HepG2 (cell line): ENCODE measurements around the gene ZNF230. TPM values are rescaled to one million over a fixed set of nuclear protein-coding genes. Genes with fewer than 3 reads are reported as not detected.

Experiments
- BORCS8-MEF2B ChIP-seq: sonication (generic); formaldehyde crosslinking; IDR thresholded peaks from 2 replicates; pipeline ENCODE4 v1.8.0; 2022; ENCODE audit warnings: mild to moderate bottlenecking, missing genetic modification reagents
- ETV5 ChIP-seq: IDR thresholded peaks from 2 replicates; pipeline ENCODE4 v1.6.1; 2018; ENCODE audit warnings: missing biosample characterization, missing genetic modification reagents, inconsistent platforms, borderline replicate concordance
- FOXA1 ChIP-seq, 2 experiments: fragments of 450-650 bp in 1 of 2; sonication (generic) in 1 of 2; formaldehyde crosslinking in 1 of 2; IDR thresholded peaks; 2 replicates each; pipeline versions ENCODE4 v1.4.0 to v1.6.1; 2016 to 2020; ENCODE audit warnings: missing genetic modification reagents in 1 of 2
- FOXK2 ChIP-seq: fragments of 450-650 bp; IDR thresholded peaks from 2 replicates; pipeline ENCODE4 v1.6.1; 2016
- HDAC6 ChIP-seq: fragments of 200-600 bp; sonication (generic); IDR thresholded peaks from 2 replicates; pipeline ENCODE4 v1.7.0; 2017; ENCODE audit warnings: mild to moderate bottlenecking, antibody characterized with exemption, low read length, low read depth
- HNF4G ChIP-seq, 2 experiments: sonication (generic) in 1 of 2; formaldehyde crosslinking in 1 of 2; IDR thresholded peaks; 2 replicates each; pipeline versions ENCODE4 v1.4.0 to v1.6.1; 2011 to 2020; ENCODE audit warnings: borderline replicate concordance in 2 of 2, low read depth in 2 of 2, mild to moderate bottlenecking in 2 of 2, low read length in 1 of 2, missing genetic modification reagents in 1 of 2, moderate library complexity in 1 of 2
- IRF2 ChIP-seq: IDR thresholded peaks from 2 replicates; pipeline ENCODE4 v1.6.1; 2018; ENCODE audit warnings: missing genetic modification reagents, missing compliant biosample characterization
- JUND ChIP-seq: sonication (generic); formaldehyde crosslinking; IDR thresholded peaks from 2 replicates; pipeline ENCODE4 v1.8.0; 2022; ENCODE audit warnings: mild to moderate bottlenecking, missing genetic modification reagents
- LCORL ChIP-seq, 2 experiments: fragments of 450-650 bp in 1 of 2; sonication (generic) in 1 of 2; formaldehyde crosslinking in 1 of 2; IDR thresholded peaks; 2 replicates each; pipeline versions ENCODE4 v1.5.0 to v1.6.1; 2017 to 2020; ENCODE audit warnings: antibody characterized with exemption in 1 of 2, missing genetic modification reagents in 1 of 2
- PAF1 ChIP-seq: IDR thresholded peaks from 2 replicates; pipeline ENCODE4 v1.6.1; 2016; ENCODE audit warnings: missing genetic modification reagents, missing compliant biosample characterization
- PHF21A ChIP-seq: sonication (generic); formaldehyde crosslinking; IDR thresholded peaks from 2 replicates; pipeline ENCODE4 v1.5.0; 2020; ENCODE audit warnings: mild to moderate bottlenecking, missing genetic modification reagents
- PHF5A ChIP-seq: IDR thresholded peaks from one replicate; pipeline ENCODE4 v1.6.1; 2018; ENCODE audit warnings: low read depth, missing genetic modification reagents; ENCODE audit not compliant: unreplicated experiment
- ZBTB7B ChIP-seq: sonication (generic); formaldehyde crosslinking; IDR thresholded peaks from 2 replicates; pipeline ENCODE4 v1.4.0; 2020; ENCODE audit warnings: missing genetic modification reagents
- ZNF253 ChIP-seq: sonication (generic); formaldehyde crosslinking; IDR thresholded peaks from 2 replicates; pipeline ENCODE4 v1.8.0; 2022; ENCODE audit warnings: mild to moderate bottlenecking, missing genetic modification reagents, borderline replicate concordance
- ZNF335 ChIP-seq: sonication (generic); formaldehyde crosslinking; IDR thresholded peaks from 2 replicates; pipeline ENCODE4 v1.4.0; 2020; ENCODE audit warnings: missing genetic modification reagents
- ZNF350 ChIP-seq: sonication (generic); formaldehyde crosslinking; IDR thresholded peaks from 2 replicates; pipeline ENCODE4 v1.4.0; 2020; ENCODE audit warnings: mild to moderate bottlenecking, low read depth, missing genetic modification reagents, borderline replicate concordance
- ZNF432 ChIP-seq: sonication (generic); formaldehyde crosslinking; IDR thresholded peaks from 2 replicates; pipeline ENCODE4 v1.5.0; 2020; ENCODE audit warnings: missing genetic modification reagents, mild to moderate bottlenecking, borderline replicate concordance
- ZNF547 ChIP-seq: sonication (generic); formaldehyde crosslinking; IDR thresholded peaks from 2 replicates; pipeline ENCODE4 v1.5.1; 2020; ENCODE audit warnings: mild to moderate bottlenecking, missing genetic modification reagents
- ZNF557 ChIP-seq: sonication (generic); formaldehyde crosslinking; IDR thresholded peaks from 2 replicates; pipeline ENCODE4 v1.4.0; 2020; ENCODE audit warnings: missing genetic modification reagents
- ZNF597 ChIP-seq: sonication (generic); formaldehyde crosslinking; IDR thresholded peaks from 2 replicates; pipeline ENCODE4 v1.5.0; 2020; ENCODE audit warnings: missing genetic modification reagents
- ZNF691 ChIP-seq: sonication (generic); formaldehyde crosslinking; IDR thresholded peaks from 2 replicates; pipeline ENCODE4 v1.4.0; 2020; ENCODE audit warnings: missing genetic modification reagents, low read depth, mild to moderate bottlenecking, borderline replicate concordance
- ZNF83 ChIP-seq: sonication (generic); formaldehyde crosslinking; IDR thresholded peaks from 2 replicates; pipeline ENCODE4 v1.4.0; 2020; ENCODE audit warnings: missing genetic modification reagents, mild to moderate bottlenecking, borderline replicate concordance
- ZNF841 ChIP-seq: sonication (generic); formaldehyde crosslinking; IDR thresholded peaks from 2 replicates; pipeline ENCODE4 v1.8.1; 2023; ENCODE audit warnings: missing genetic modification reagents, borderline replicate concordance
- ZNF850 ChIP-seq: sonication (generic); formaldehyde crosslinking; conservative IDR thresholded peaks from 2 replicates; pipeline ENCODE4 v1.9.0; 2021; ENCODE audit warnings: mild to moderate bottlenecking, missing genetic modification reagents
- ZSCAN29 ChIP-seq: sonication (generic); formaldehyde crosslinking; conservative IDR thresholded peaks from 2 replicates; pipeline ENCODE4 v1.4.0; 2020; ENCODE audit warnings: mild to moderate bottlenecking, missing genetic modification reagents
- polyA plus RNA-seq, 8 experiments: library from polyadenylated mRNA; depleted of rRNA in 3 of 8; stranded (reverse) in 7 of 8; unstranded in 1 of 8; fragments of >200 nt; fragmentation: Illumina TruSeq in 4 of 8; extraction: Trizol in 4 of 8; gene quantifications; 2 replicates each; pipeline versions ENCODE4 v1.2.1 to v1.2.3, GENCODE V29; 2011 to 2016; ENCODE audit warnings: low read depth in 4 of 8, missing spikeins in 1 of 8, mixed read lengths in 1 of 8; ENCODE audit not compliant: insufficient read depth in 1 of 8
- total RNA-seq, 5 experiments: library from RNA; depleted of rRNA; stranded (reverse); fragments of >200 nt; fragmentation: Illumina TruSeq; extraction: Trizol; gene quantifications; 2 replicates each; pipeline ENCODE4 v1.2.3, GENCODE V29; 2016; ENCODE audit warnings: low read depth in 1 of 5
- TF ChIP-seq, protein P1 (sequence below): sonication (generic); formaldehyde crosslinking; IDR thresholded peaks from 2 replicates; pipeline ENCODE4 v1.5.0; 2020; ENCODE audit warnings: missing genetic modification reagents, mild to moderate bottlenecking, borderline replicate concordance
- TF ChIP-seq, protein P2 (sequence below): sonication (generic); formaldehyde crosslinking; IDR thresholded peaks from 2 replicates; pipeline ENCODE4 v1.5.1; 2020; ENCODE audit warnings: mild to moderate bottlenecking, missing genetic modification reagents, moderate library complexity

The ZNF230 gene
- total and polyA plus RNA-seq, 2 of the 13 experiments (the other 11 are each of a cell fraction or from before 2014, with no cell fraction given) = 2.4 to 5.5 TPM

- TF ChIP-seq PHF21A (CRISPR knock-in tag) = peak; percentile 38; the same call in 1 of the 2 replicates
- no peak for TF ChIP-seq FOXA1 (IDR thresholded peaks at IDR 0.05)
- TF ChIP-seq FOXA1 (CRISPR knock-in tag; IDR thresholded peaks at IDR 0.05) = no peak
- TF ChIP-seq ZBTB7B (CRISPR knock-in tag) = no peak
- no peak for TF ChIP-seq ZNF253
- TF ChIP-seq BORCS8-MEF2B = no peak
- TF ChIP-seq ZNF547 (CRISPR knock-in tag) = no peak
- no peak for TF ChIP-seq ZNF850 (CRISPR knock-in tag)
- peak; percentile 94 for TF ChIP-seq IRF2 (CRISPR knock-in tag)
- TF ChIP-seq ZNF597 (CRISPR knock-in tag) = no peak
- TF ChIP-seq, protein P1, sequence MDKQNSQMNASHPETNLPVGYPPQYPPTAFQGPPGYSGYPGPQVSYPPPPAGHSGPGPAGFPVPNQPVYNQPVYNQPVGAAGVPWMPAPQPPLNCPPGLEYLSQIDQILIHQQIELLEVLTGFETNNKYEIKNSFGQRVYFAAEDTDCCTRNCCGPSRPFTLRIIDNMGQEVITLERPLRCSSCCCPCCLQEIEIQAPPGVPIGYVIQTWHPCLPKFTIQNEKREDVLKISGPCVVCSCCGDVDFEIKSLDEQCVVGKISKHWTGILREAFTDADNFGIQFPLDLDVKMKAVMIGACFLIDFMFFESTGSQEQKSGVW (CRISPR knock-in tag) = no peak
- no peak for TF ChIP-seq ZNF557 (CRISPR knock-in tag)
- TF ChIP-seq, protein P2, sequence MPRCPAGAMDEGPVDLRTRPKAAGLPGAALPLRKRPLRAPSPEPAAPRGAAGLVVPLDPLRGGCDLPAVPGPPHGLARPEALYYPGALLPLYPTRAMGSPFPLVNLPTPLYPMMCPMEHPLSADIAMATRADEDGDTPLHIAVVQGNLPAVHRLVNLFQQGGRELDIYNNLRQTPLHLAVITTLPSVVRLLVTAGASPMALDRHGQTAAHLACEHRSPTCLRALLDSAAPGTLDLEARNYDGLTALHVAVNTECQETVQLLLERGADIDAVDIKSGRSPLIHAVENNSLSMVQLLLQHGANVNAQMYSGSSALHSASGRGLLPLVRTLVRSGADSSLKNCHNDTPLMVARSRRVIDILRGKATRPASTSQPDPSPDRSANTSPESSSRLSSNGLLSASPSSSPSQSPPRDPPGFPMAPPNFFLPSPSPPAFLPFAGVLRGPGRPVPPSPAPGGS = no peak
- no peak for TF ChIP-seq HNF4G (IDR thresholded peaks at IDR 0.05; ENCODE audit: borderline replicate concordance, low read depth, low read length)
- no peak for TF ChIP-seq HNF4G (CRISPR knock-in tag; IDR thresholded peaks at IDR 0.05; ENCODE audit: borderline replicate concordance, low read depth)
- no peak for TF ChIP-seq ZNF432
- no peak for TF ChIP-seq ZNF691 (CRISPR knock-in tag)
- peak; percentile 27; the same call in 1 of the 2 replicates for TF ChIP-seq ETV5 (CRISPR knock-in tag)
- TF ChIP-seq HDAC6 = no peak
- no peak for TF ChIP-seq ZSCAN29 (CRISPR knock-in tag)
- TF ChIP-seq PAF1 (CRISPR knock-in tag) = no peak
- TF ChIP-seq ZNF841 = no peak
- TF ChIP-seq JUND (CRISPR knock-in tag) = no peak
- no peak for TF ChIP-seq FOXK2
- TF ChIP-seq PHF5A (CRISPR knock-in tag) = no peak
- peak; percentile 61; the same call in 1 of the 2 replicates for TF ChIP-seq ZNF335 (CRISPR knock-in tag)
- no peak for TF ChIP-seq ZNF350 (CRISPR knock-in tag)
- TF ChIP-seq LCORL (IDR thresholded peaks at IDR 0.05) = no peak
- TF ChIP-seq LCORL (CRISPR knock-in tag; IDR thresholded peaks at IDR 0.05) = peak; percentile 56; the same call in 1 of the 2 replicates
- no peak for TF ChIP-seq ZNF83
Measured at GRCh38 chr19:43983912-43984686, 18.7 kb upstream of the ZNF230 start, which contains the start of gene ZNF155 (continued).
